Measurements from ENCODE around the gene BCKDHA. TPM values are rescaled to one million over a fixed set of nuclear protein-coding genes. Genes with fewer than 3 reads are reported as not detected.

The BCKDHA gene
- total RNA-seq, 1 donor from 2014 or later, result 16.3 TPM

DNA sequence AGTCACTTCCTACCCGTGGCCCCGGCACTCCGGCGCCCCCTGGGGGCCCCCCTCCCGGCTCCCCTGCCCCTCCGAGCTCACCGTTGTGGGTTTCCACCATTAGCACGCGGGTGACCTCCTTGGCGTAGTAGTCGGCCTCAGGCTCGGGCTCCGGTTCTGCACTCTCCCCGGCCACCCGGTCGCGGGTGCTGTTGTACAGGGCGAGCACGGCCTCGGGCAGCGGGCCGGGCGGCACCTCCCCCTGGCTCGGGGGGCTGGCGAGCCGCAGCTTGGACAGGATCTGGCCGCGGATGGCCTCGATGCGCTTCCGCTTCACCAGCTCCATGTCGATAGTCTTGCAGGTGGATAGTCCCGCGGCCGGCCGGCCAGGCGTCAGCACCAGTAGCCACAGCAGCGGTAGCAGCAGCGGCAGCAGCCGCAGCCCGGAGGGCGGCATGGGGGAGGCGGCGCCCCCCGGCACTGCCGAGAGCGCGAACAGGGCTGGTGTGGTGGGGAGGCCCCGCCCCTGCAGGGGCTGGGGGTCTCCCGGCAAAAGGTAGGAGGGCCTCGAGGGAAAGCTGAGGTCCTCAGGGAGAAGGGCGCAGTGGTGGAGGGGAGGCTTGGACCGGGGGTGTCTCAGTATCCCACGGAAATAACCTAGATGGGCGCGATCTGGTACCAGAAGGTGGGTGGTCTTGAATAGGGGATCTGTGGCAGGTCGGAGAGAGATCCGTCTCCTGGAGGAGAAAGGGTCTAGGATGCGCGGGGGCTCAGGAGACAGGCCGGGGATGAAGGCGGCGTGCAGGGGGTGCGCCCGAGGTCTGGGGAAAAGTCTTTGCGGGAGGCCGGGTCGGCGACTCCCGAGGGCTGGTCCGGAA lies 44.8 kb upstream of the BCKDHA start:
- peak; percentile 52 for TF ChIP-seq CTCF (IDR thresholded peaks at IDR 0.05; ENCODE audit: unreplicated experiment)
- H3K36me3 Mint-ChIP-seq (ENCODE audit: insufficient read depth), result no peaks in the 10 kb centered on the region

DNA sequence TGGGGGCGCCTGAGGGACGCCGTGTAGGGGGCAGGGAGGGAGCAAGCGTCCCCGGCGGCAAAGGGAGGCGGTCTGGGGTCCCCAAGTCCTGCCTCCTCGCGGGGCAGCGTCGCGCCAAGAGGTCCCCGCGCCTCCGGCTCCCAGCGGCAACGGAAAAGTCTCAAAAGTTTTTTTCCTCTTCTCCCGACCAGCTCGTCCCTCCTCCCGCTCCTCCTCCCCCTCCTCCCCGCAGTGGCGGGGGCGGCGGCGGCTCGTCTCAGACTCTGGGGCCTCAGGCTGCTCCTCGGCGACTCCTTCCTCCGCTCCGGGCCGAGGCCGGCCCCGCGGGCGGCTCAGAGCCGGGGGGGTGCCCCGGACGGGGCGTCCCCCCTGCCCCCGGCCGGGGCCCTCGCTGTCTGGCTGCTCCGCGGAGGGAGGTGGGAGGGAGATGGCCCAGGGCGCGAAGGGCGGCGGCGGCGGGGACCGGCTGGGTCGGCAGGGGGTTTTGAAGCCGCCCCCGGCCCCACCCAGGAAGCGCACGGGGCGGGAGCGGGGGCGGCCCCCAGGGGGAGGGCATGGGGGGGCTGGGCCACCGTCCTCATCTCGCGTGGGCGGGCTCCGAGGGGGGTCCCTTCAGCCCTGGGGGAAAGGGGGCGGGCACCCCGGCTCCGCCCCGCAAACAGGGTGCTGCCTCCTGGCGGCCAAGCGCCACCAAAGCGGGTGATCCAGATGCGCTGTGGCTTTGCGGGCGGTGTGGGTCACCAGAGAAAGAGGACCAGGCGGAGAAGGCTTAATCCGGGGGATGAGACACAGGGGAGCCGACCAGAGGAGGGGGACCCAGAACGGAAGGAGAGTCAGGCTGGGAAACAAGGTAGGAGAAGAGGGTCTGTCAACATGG lies 43.9 kb upstream of the BCKDHA start, which contains the start of gene TGFB1:
TGFB1 (minus strand) TSS at position 457 of the 877 bp plus-strand sequence. CDS start 878 bp downstream, outside the sequence.
- TF ChIP-seq CTCF (IDR thresholded peaks at IDR 0.05; ENCODE audit: unreplicated experiment), result peak; percentile 93
- peaks cover 52% of the 10 kb centered on the region for H3K27me3 Mint-ChIP-seq

More for the DNA sequence above, 44.8 kb upstream of the BCKDHA start:
- DNase-seq (ENCODE audit: low spot score, unreplicated experiment), result peak; percentile 41
- Mint-ChIP-seq H3K4me1 (ENCODE audit: low read depth) (peaks cover 14% of the 10 kb centered on the region), H3K27ac (peak overlapping the region; percentile 76), H3K4me3 (ENCODE audit: low read depth) (peak overlapping the region; percentile 80), H3K27me3 (peaks cover 52% of the 10 kb centered on the region), H3K9me3 (ENCODE audit: low read depth) (no peaks in the 10 kb centered on the region)

GRCh38 chr19:41354343-41354953 lies 43.2 kb upstream of the BCKDHA start:
- H3K4me3 Mint-ChIP-seq (ENCODE audit: low read depth), result peak overlapping the region; percentile 75
- H3K27me3 Mint-ChIP-seq, result peaks cover 46% of the 10 kb centered on the region
- H3K9me3 Mint-ChIP-seq (ENCODE audit: low read depth), result no peaks in the 10 kb centered on the region
- peak overlapping the region; percentile 34 for H3K27ac Mint-ChIP-seq
- peaks cover 14% of the 10 kb centered on the region for H3K4me1 Mint-ChIP-seq (ENCODE audit: low read depth)
- DNase-seq (ENCODE audit: low spot score, unreplicated experiment), result no peak
- H3K36me3 Mint-ChIP-seq (ENCODE audit: insufficient read depth), result no peaks in the 10 kb centered on the region
- no peak for TF ChIP-seq CTCF (IDR thresholded peaks at IDR 0.05; ENCODE audit: unreplicated experiment)

More for the DNA sequence above, 43.9 kb upstream of the BCKDHA start, which contains the start of gene TGFB1:
- peaks cover 14% of the 10 kb centered on the region for H3K4me1 Mint-ChIP-seq (ENCODE audit: low read depth)
- H3K36me3 Mint-ChIP-seq (ENCODE audit: insufficient read depth), result no peaks in the 10 kb centered on the region
- H3K27ac Mint-ChIP-seq, result peak within 1 kb of the TSS; percentile 34
- peak; percentile 66 for DNase-seq (ENCODE audit: low spot score, unreplicated experiment)
- peak within 1 kb of the TSS; percentile 80 for H3K4me3 Mint-ChIP-seq (ENCODE audit: low read depth)
- no peaks in the 10 kb centered on the region for H3K9me3 Mint-ChIP-seq (ENCODE audit: low read depth)

DNA sequence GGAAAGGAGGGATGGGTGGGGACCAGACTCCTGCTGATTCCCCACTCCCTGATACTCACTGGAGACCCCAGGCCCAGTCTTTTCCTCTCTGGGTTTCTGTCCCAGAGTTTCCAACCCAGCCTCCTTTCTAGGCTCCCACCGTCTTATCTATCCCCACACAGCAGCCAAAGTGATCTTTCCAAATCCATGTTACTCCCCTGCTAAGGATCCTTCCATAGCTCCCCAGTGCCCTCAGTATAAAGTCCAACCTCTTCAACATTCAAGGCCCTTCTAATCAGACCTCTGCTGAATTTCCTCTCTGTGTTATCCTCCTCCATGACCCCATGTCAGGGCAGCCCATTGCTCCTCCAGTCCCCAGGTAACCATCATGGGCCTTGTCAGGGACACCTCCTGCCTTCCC lies 42.6 kb upstream of the BCKDHA start:
- DNase-seq (ENCODE audit: low spot score, unreplicated experiment), result no peak
- H3K27ac Mint-ChIP-seq, result no peak overlapping the region
- H3K9me3 Mint-ChIP-seq (ENCODE audit: low read depth), result no peaks in the 10 kb centered on the region
- H3K4me3 Mint-ChIP-seq (ENCODE audit: low read depth), result peak overlapping the region; percentile 32
- H3K36me3 Mint-ChIP-seq (ENCODE audit: insufficient read depth), result no peaks in the 10 kb centered on the region
- no peak for TF ChIP-seq CTCF (IDR thresholded peaks at IDR 0.05; ENCODE audit: unreplicated experiment)
- peaks cover 40% of the 10 kb centered on the region for H3K27me3 Mint-ChIP-seq
- H3K4me1 Mint-ChIP-seq (ENCODE audit: low read depth), result peaks cover 14% of the 10 kb centered on the region

DNA sequence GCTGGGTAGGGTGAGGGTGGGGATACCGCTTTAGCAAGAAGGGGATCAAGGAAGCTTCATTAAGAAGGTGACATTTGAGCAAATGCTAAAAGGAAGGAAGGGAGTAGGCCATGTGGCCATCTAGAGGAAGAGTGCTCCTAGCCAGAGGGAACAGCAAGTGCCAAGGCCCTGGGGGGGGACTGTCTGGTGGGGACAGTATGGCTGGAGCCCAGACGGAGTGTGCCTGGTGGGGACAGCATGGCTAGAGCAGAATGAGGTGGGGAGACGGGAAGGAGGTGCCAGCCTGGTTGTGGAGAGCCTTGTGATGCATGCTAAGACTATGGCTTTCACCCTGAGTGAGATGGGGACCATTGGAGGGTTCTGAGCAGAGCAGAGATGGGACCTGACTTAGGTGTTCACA lies 41.8 kb upstream of the BCKDHA start:
- H3K36me3 Mint-ChIP-seq (ENCODE audit: insufficient read depth), result no peaks in the 10 kb centered on the region

More for the DNA sequence above, 41.8 kb upstream of the BCKDHA start:
- DNase-seq (ENCODE audit: low spot score, unreplicated experiment), result no peak
- Mint-ChIP-seq H3K4me3 (ENCODE audit: low read depth) (no peak overlapping the region), H3K27me3 (peaks cover 34% of the 10 kb centered on the region), H3K27ac (no peak overlapping the region), H3K9me3 (ENCODE audit: low read depth) (no peaks in the 10 kb centered on the region), H3K4me1 (ENCODE audit: low read depth) (peaks cover 13% of the 10 kb centered on the region)
- no peak for TF ChIP-seq CTCF (IDR thresholded peaks at IDR 0.05; ENCODE audit: unreplicated experiment)

All from progenitor cell of endocrine pancreas (in vitro differentiated cells).